IMR-90 (cell line): ENCODE data around the gene SMIM29. TPM values are rescaled to one million over a fixed set of nuclear protein-coding genes. Genes with fewer than 3 reads are reported as not detected.
A peak's percentile ranks its signal among the peaks of the same experiment; 100 is the strongest.

Experiments used
- ATAC-seq: fragments of 200-7000 bp; cut with Tn5 transposase; 2 replicates; pipeline ENCODE4 v1.9.1; 2020; ENCODE audit warnings: low read depth, mild to moderate bottlenecking, moderate library complexity
- BruUV-seq: library from RNA; stranded (reverse); fragments of 400-500 nt; replicated peaks from 2 replicates; lab custom pipeline; 2021; lab: Mats Ljungman, UMichigan
- CTCF ChIA-PET: fragments of 300-600 bp; formaldehyde crosslinking; extraction: SDS; loops from one replicate; lab custom pipeline; 2021; ENCODE audit warnings: antibody characterized with exemption; lab: Yijun Ruan, JAX
- POLR2A ChIA-PET: fragments of 300-600 bp; sonication (Branson Sonifier 250); formaldehyde crosslinking; loops from one replicate; lab custom pipeline; 2022; ENCODE audit warnings: antibody characterized with exemption; ENCODE audit not compliant: unreplicated experiment; lab: Charles Lee
- DNase-seq: peaks from one replicate; pipeline ENCODE4 v3.0.0; 2013
- H2AFZ ChIP-seq: replicated peaks from 2 replicates; pipeline ENCODE3; 2013; ENCODE audit warnings: low read length, mild to moderate bottlenecking; ENCODE audit not compliant: poor library complexity
- H2AK5ac ChIP-seq: 2 replicates; pipeline ENCODE4 v1.6.1; 2013; ENCODE audit warnings: low read depth, low read length, inconsistent platforms
- H2AK9ac ChIP-seq: replicated peaks from 2 replicates; pipeline ENCODE3; 2013; ENCODE audit warnings: mild to moderate bottlenecking, low read depth, low read length, moderate library complexity; ENCODE audit not compliant: poor library complexity
- H2BK120ac ChIP-seq: 2 replicates; pipeline ENCODE4 v1.6.1; 2013; ENCODE audit warnings: low read depth, low read length, inconsistent platforms
- H2BK15ac ChIP-seq: 3 replicates; pipeline ENCODE4 v1.6.1; 2013; ENCODE audit warnings: low read depth, low read length, inconsistent platforms
- H2BK20ac ChIP-seq: 2 replicates; pipeline ENCODE4 v1.6.1; 2013; ENCODE audit warnings: low read depth, mild to moderate bottlenecking, inconsistent platforms, low read length, moderate library complexity
- H2BK5ac ChIP-seq: 2 replicates; pipeline ENCODE4 v1.6.1; 2013; ENCODE audit warnings: mild to moderate bottlenecking, low read depth, low read length, inconsistent platforms; ENCODE audit not compliant: poor library complexity, severe bottlenecking
- H3K14ac ChIP-seq: replicated peaks from 2 replicates; pipeline ENCODE4 v1.6.1; 2013; ENCODE audit warnings: low read depth, low read length, inconsistent platforms
- H3K18ac ChIP-seq: 2 replicates; pipeline ENCODE4 v1.6.1; 2013; ENCODE audit warnings: low read depth, low read length, control low read depth
- H3K23ac ChIP-seq: 2 replicates; pipeline ENCODE4 v1.6.1; 2013; ENCODE audit warnings: low read depth, low read length, inconsistent platforms
- H3K27ac ChIP-seq: 2 replicates; pipeline ENCODE4 v1.5.1; 2013; ENCODE audit warnings: mild to moderate bottlenecking, control low read depth, low read length; ENCODE audit not compliant: insufficient read depth
- H3K27me3 ChIP-seq: 2 replicates; pipeline ENCODE4 v1.6.1; 2013; ENCODE audit warnings: low read length; ENCODE audit not compliant: control insufficient read depth, insufficient read depth
- H3K36me3 ChIP-seq: 2 replicates; pipeline ENCODE4 v1.6.1; 2013; ENCODE audit warnings: low read length, mixed read lengths; ENCODE audit not compliant: control insufficient read depth, insufficient read depth
- H3K4ac ChIP-seq: 2 replicates; pipeline ENCODE4 v1.6.1; 2013; ENCODE audit warnings: low read depth, low read length, inconsistent platforms
- H3K4me1 ChIP-seq: 2 replicates; pipeline ENCODE4 v1.6.1; 2013; ENCODE audit warnings: low read length, mixed read lengths; ENCODE audit not compliant: control insufficient read depth, insufficient read depth
- H3K4me2 ChIP-seq: 2 replicates; pipeline ENCODE4 v1.6.1; 2013; ENCODE audit warnings: low read depth, mild to moderate bottlenecking, control low read depth, low read length, moderate library complexity
- H3K4me3 ChIP-seq: 2 replicates; pipeline ENCODE4 v1.5.1; 2013; ENCODE audit warnings: low read depth, mild to moderate bottlenecking, control low read depth, low read length, moderate library complexity; ENCODE audit not compliant: insufficient read depth
- H3K56ac ChIP-seq: 2 replicates; pipeline ENCODE4 v1.6.1; 2013; ENCODE audit warnings: low read length, inconsistent platforms; ENCODE audit not compliant: insufficient read depth; ENCODE audit errors: extremely low read depth
- H3K79me1 ChIP-seq, 2 experiments: 2 replicates each; pipeline ENCODE4 v1.6.1; 2013; ENCODE audit warnings: low read length in 2 of 2, inconsistent platforms in 1 of 2, low read depth in 1 of 2
- H3K9ac ChIP-seq: 2 replicates; pipeline ENCODE4 v1.6.1; 2013; ENCODE audit warnings: low read depth, low read length, control low read depth
- H3K9me1 ChIP-seq: 2 replicates; pipeline ENCODE4 v1.6.1; 2013; ENCODE audit warnings: low read length, inconsistent platforms; ENCODE audit not compliant: insufficient read depth
- H3K9me3 ChIP-seq: 2 replicates; pipeline ENCODE4 v1.6.1; 2013; ENCODE audit warnings: low read length; ENCODE audit not compliant: control insufficient read depth, insufficient read depth
- H4K20me1 ChIP-seq: 2 replicates; pipeline ENCODE4 v1.6.1; 2013; ENCODE audit warnings: low read length, inconsistent platforms; ENCODE audit not compliant: insufficient read depth
- H4K5ac ChIP-seq: 2 replicates; pipeline ENCODE4 v1.6.1; 2013; ENCODE audit warnings: mild to moderate bottlenecking, low read depth, low read length, control low read depth
- H4K8ac ChIP-seq, 2 experiments: 2 replicates each; pipeline ENCODE4 v1.6.1; 2013; ENCODE audit warnings: low read depth in 2 of 2, low read length in 2 of 2, control low read depth in 1 of 2, inconsistent platforms in 1 of 2
- H4K91ac ChIP-seq: 2 replicates; pipeline ENCODE4 v1.6.1; 2013; ENCODE audit warnings: low read depth, low read length, inconsistent platforms; ENCODE audit not compliant: insufficient read depth
- CEBPB ChIP-seq: IDR thresholded peaks from 2 replicates; pipeline ENCODE4 v1.6.1; 2012; ENCODE audit warnings: low read depth, low read length, improper control_type of control experiment
- CHD1 ChIP-seq: IDR thresholded peaks from 2 replicates; pipeline ENCODE4 v1.6.1; 2012; ENCODE audit warnings: low read depth, low read length, improper control_type of control experiment
- ELK1 ChIP-seq: fragments of 150-350 bp; IDR thresholded peaks from 2 replicates; pipeline ENCODE4 v1.6.1; 2016; ENCODE audit warnings: low read depth, mild to moderate bottlenecking, low read length, moderate library complexity, borderline replicate concordance
- FOS ChIP-seq: fragments of 150-350 bp; IDR thresholded peaks from 2 replicates; pipeline ENCODE4 v1.6.1; 2016; ENCODE audit warnings: low read depth, low read length
- MAFK ChIP-seq: IDR thresholded peaks from 2 replicates; pipeline ENCODE4 v1.6.1; 2012; ENCODE audit warnings: low read depth, low read length, improper control_type of control experiment
- MAZ ChIP-seq: IDR thresholded peaks from 2 replicates; pipeline ENCODE4 v1.6.1; 2012; ENCODE audit warnings: low read depth, mild to moderate bottlenecking, low read length, improper control_type of control experiment, moderate library complexity, borderline replicate concordance
- MXI1 ChIP-seq: IDR thresholded peaks from 2 replicates; pipeline ENCODE4 v1.6.1; 2012; ENCODE audit warnings: low read depth, mild to moderate bottlenecking, low read length, moderate library complexity, borderline replicate concordance
- NFE2L2 ChIP-seq: fragments of 150-350 bp; IDR thresholded peaks from 2 replicates; pipeline ENCODE4 v1.6.1; 2016; ENCODE audit warnings: low read depth, mild to moderate bottlenecking, low read length
- RAD21 ChIP-seq: IDR thresholded peaks from 2 replicates; pipeline ENCODE4 v1.6.1; 2012; ENCODE audit warnings: low read length, improper control_type of control experiment
- RFX5 ChIP-seq: IDR thresholded peaks from 2 replicates; pipeline ENCODE4 v1.8.0; 2012; ENCODE audit warnings: low read depth, mild to moderate bottlenecking, low read length, moderate library complexity
- SMC3 ChIP-seq: fragments of 150-350 bp; IDR thresholded peaks from 2 replicates; pipeline ENCODE4 v1.6.1; 2016; ENCODE audit warnings: low read depth, mild to moderate bottlenecking, antibody characterized with exemption, low read length, moderate library complexity
- USF2 ChIP-seq: fragments of 150-350 bp; IDR thresholded peaks from 2 replicates; pipeline ENCODE4 v1.6.1; 2017; ENCODE audit warnings: mild to moderate bottlenecking, antibody characterized with exemption, low read length, low read depth
- WGBS, 2 experiments: methylation state at CpG; one replicate each; pipeline versions ENCODE4 v1.1.5 to v1.1.7; 2013; ENCODE audit warnings: missing lambda C conversion rate in 2 of 2; ENCODE audit not compliant: insufficient read length in 1 of 2; ENCODE audit errors: extremely low coverage in 2 of 2; 5-methylcytosine and 5-hydroxymethylcytosine counted together
- dilution Hi-C: fragments of 300-500 bp; cut with HindIII; formaldehyde crosslinking; loops from one replicate; pipeline ENCODE4 v1.14.3; 2018; ENCODE audit warnings: low sequenced_read_pairs; ENCODE audit not compliant: unreplicated experiment
- in situ Hi-C: fragments of 300-500 bp; cut with MboI; formaldehyde crosslinking; loops from 3 replicates; pipeline ENCODE4 v1.14.3; 2019; ENCODE audit warnings: low sequenced_read_pairs, inconsistent platforms, mixed read lengths
- intact Hi-C: fragments of 100-400 bp; cut with micrococcal nuclease; formaldehyde crosslinking; loops from 2 replicates; pipeline ENCODE4 v1.10.0; 2022
- polyA plus RNA-seq, 3 experiments: library from polyadenylated mRNA; depleted of rRNA; stranded (reverse); fragments of >200 nt; gene quantifications; 2 replicates each; pipeline ENCODE4 v1.2.3, GENCODE V29; 2012; ENCODE audit warnings: low replicate concordance in 1 of 3
- total RNA-seq: library from RNA; depleted of rRNA; stranded (reverse); fragments of >200 nt; gene quantifications from 2 replicates; pipeline ENCODE4 v1.2.3, GENCODE V29; 2012
- TF ChIP-seq, protein P1 (sequence below): conservative IDR thresholded peaks from 2 replicates; pipeline ENCODE4 v1.5.1; 2012; ENCODE audit warnings: mild to moderate bottlenecking, low read depth, low read length, improper control_type of control experiment

SMIM29 gene
- total and polyA plus RNA-seq, 2 of the 4 experiments (the other 2 are of a cell fraction) = 8.4 to 28.9 TPM

DNA sequence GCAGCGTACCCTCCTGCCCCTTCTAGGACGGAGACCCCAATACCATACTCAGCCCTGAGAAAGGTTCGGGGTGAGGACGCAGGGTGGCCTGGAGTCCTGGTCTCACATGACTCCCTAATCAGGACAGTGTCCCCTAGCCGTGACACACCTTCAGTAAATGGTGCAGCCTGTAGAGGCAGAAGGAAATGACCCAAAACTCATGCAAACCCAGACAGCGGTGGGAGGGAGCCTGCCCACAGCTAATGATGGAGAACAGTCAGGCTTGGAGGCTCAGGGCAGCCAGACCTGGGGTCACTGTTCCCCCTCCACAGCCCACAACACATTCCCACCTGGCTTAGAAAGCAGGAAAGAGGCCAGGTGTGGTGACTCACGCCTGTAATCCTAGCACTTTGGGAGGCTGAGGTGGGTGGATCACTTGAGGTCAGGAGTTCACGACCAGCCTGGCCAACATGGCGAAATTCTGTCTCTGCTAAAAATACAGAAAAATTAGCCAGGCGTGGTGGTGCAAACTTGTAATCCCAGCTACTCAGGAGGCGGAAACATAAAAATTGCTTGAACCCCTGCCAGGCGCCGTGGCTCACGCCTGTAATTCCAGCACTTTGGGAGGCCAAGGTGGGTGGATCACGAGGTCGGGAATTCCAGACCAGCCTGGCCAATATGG is 20.9 kb downstream of the SMIM29 start:
- H2BK5ac ChIP-seq = peak overlapping the region; percentile 25
- BruUV-seq = no TSS peak
- H2AK5ac ChIP-seq = peak overlapping the region; percentile 80
- H3K4me1 ChIP-seq = peaks cover 19% of the 10 kb centered on the region
- no peak overlapping the region for H3K4me2 ChIP-seq
- no peak overlapping the region for H3K27ac ChIP-seq
- H3K9me1 ChIP-seq = peaks cover 17% of the 10 kb centered on the region
- TF ChIP-seq CHD1 (no peak), CEBPB (no peak), RFX5 (no peak), FOS (no peak), MXI1 (no peak), ELK1 (no peak), USF2 (no peak), MAFK (no peak), RAD21 (no peak), SMC3 (no peak), MAZ (no peak), NFE2L2 (no peak)
- TF ChIP-seq, protein P1, sequence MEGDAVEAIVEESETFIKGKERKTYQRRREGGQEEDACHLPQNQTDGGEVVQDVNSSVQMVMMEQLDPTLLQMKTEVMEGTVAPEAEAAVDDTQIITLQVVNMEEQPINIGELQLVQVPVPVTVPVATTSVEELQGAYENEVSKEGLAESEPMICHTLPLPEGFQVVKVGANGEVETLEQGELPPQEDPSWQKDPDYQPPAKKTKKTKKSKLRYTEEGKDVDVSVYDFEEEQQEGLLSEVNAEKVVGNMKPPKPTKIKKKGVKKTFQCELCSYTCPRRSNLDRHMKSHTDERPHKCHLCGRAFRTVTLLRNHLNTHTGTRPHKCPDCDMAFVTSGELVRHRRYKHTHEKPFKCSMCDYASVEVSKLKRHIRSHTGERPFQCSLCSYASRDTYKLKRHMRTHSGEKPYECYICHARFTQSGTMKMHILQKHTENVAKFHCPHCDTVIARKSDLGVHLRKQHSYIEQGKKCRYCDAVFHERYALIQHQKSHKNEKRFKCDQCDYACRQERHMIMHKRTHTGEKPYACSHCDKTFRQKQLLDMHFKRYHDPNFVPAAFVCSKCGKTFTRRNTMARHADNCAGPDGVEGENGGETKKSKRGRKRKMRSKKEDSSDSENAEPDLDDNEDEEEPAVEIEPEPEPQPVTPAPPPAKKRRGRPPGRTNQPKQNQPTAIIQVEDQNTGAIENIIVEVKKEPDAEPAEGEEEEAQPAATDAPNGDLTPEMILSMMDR = no peak
- no peak overlapping the region for H4K5ac ChIP-seq
- no peak overlapping the region for H3K23ac ChIP-seq
- H4K8ac ChIP-seq = no peak overlapping the region; a peak in 1 of 4 replicates
- CTCF ChIA-PET = no interaction called here
- H4K20me1 ChIP-seq = no peaks in the 10 kb centered on the region
- no peaks in the 10 kb centered on the region for H3K9me3 ChIP-seq
- dilution Hi-C loops = no loop called here
- H3K18ac ChIP-seq = no peak overlapping the region
- intact Hi-C loops = no loop called here
- POLR2A ChIA-PET = interaction anchor here (0.6 kb wide), 1 partner anchor 9 kb away, joined by 4 read pairs; the partner anchor contains the start of gene HMGA1
- peak overlapping the region; percentile 3; the same call in 1 of the 2 replicates for H2BK120ac ChIP-seq
- no peak overlapping the region; the same call in 1 of the 2 replicates for H4K91ac ChIP-seq
- H2AK9ac ChIP-seq = peak overlapping the region; percentile 74
- in situ Hi-C loops = no loop called here
- DNase-seq (no peak), ATAC-seq (no peak)
- WGBS, 2 experiments = 85% methylated on average over 9 of the region's 16 CpGs; no CpG with 5 or more reads in 1 of the 2 experiments
- peak overlapping the region; percentile 13 for H2AFZ ChIP-seq
- H3K4ac ChIP-seq = peak overlapping the region; percentile 64
- H3K4me3 ChIP-seq = no peak overlapping the region
- no peak overlapping the region for H3K56ac ChIP-seq
- no peak overlapping the region for H2BK20ac ChIP-seq
- no peak overlapping the region for H3K14ac ChIP-seq
- H3K79me1 ChIP-seq = peaks cover 0 to 8% of the 10 kb centered on the region in 2 experiments; a peak in 1 of 4 replicates
- no peaks in the 10 kb centered on the region for H3K27me3 ChIP-seq
- H3K36me3 ChIP-seq = no peaks in the 10 kb centered on the region
- peak overlapping the region; percentile 65; the same call in 1 of the 3 replicates for H2BK15ac ChIP-seq
- H3K9ac ChIP-seq = no peak overlapping the region
